ENCODE data around the gene RAB23. TPM values are rescaled to one million over a fixed set of nuclear protein-coding genes. Genes with fewer than 3 reads are reported as not detected.

Gene RAB23
- polyA plus RNA-seq, 3 donors: 0.16 to 0.46 (median 0.25) TPM

GRCh38 chr6:57138026-57138425, 84.1 kb downstream of the RAB23 start:
- TF ChIP-seq CTCF (IDR thresholded peaks at IDR 0.05): no peak
- H3K27ac Mint-ChIP-seq: no peak overlapping the region
- Histone ChIP-seq H3K9ac (ENCODE audit: insufficient read depth, low read length, poor library complexity, severe bottlenecking) (no peak overlapping the region), H3K27me3 (ENCODE audit: control insufficient read depth in 2 of 2, insufficient read depth in 2 of 2, low read length in 2 of 2) (no peaks in the 10 kb centered on the region), H3K27ac (ENCODE audit: low read depth in 1 of 2, low read length in 2 of 2) (no peak overlapping the region), H3K79me2 (ENCODE audit: insufficient read depth, low read length) (no peaks in the 10 kb centered on the region), H3K4me3 (replicated peaks in 1 of 3; ENCODE audit: low read depth in 2 of 3, low read length in 3 of 3) (no peak overlapping the region), H3K4me1 (ENCODE audit: control insufficient read depth in 1 of 2, insufficient read depth in 2 of 2, low read length in 2 of 2) (no peaks in the 10 kb centered on the region), H4K20me1 (ENCODE audit: insufficient read depth, low read length) (no peaks in the 10 kb centered on the region), H3K4me2 (replicated peaks; ENCODE audit: extremely low read depth, low read length, poor library complexity, severe bottlenecking) (no peak overlapping the region), H3K36me3 (replicated peaks in 1 of 2; ENCODE audit: control insufficient read depth in 1 of 2, insufficient read depth in 2 of 2, low read length in 2 of 2) (peaks cover 48 to 84% of the 10 kb centered on the region in 2 donors), H3K9me3 (replicated peaks in 1 of 2; ENCODE audit: control insufficient read depth in 1 of 2, insufficient read depth in 1 of 2, low read length in 2 of 2) (no peaks in the 10 kb centered on the region), H2AFZ (ENCODE audit: insufficient read depth, low read depth, low read length, poor library complexity, severe bottlenecking) (no peak overlapping the region)
- peaks cover 61 to 67% of the 10 kb centered on the region in 2 donors for H3K36me3 Mint-ChIP-seq
- H3K4me1 Mint-ChIP-seq: no peaks in the 10 kb centered on the region
- H3K9me3 Mint-ChIP-seq: peaks cover 0 to 3% (median 0%) of the 10 kb centered on the region in 7 donors
- WGBS (ENCODE audit: insufficient coverage): 100% methylated on average over 4 of the region's 11 CpGs
- intact Hi-C loops (cut with micrococcal nuclease): no loop called here
- peaks cover 0 to 2% (median 2%) of the 10 kb centered on the region in 3 donors for H3K27me3 Mint-ChIP-seq (ENCODE audit: low read depth in 3 of 3)
- DNase-seq: no peak
- H3K4me3 Mint-ChIP-seq: no peak overlapping the region

DNA sequence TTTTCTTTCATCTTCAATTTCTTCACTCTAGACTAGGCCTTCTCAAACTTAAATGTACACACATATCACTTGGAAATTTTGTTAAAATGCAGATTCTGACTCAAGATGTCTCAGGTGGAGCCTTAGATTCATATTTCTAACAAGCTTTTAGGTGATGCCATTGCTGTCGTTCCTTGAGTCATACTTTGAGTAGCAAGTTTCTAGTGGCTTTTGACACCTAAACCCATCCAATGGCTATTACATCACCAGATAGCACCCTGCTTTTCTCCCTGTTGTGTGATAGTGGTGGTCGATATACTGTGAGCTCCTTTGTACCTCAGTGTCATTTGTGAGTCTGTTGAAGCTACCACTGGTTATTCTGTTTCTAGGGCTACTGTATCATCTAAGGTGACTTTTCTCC, 84.8 kb downstream of the RAB23 start:
- Histone ChIP-seq H3K27me3 (ENCODE audit: control insufficient read depth in 2 of 2, insufficient read depth in 2 of 2, low read length in 2 of 2) (no peaks in the 10 kb centered on the region), H3K36me3 (replicated peaks in 1 of 2; ENCODE audit: control insufficient read depth in 1 of 2, insufficient read depth in 2 of 2, low read length in 2 of 2) (peaks cover 50 to 84% of the 10 kb centered on the region in 2 donors), H3K4me3 (replicated peaks in 1 of 3; ENCODE audit: low read depth in 2 of 3, low read length in 3 of 3) (no peak overlapping the region), H3K4me1 (ENCODE audit: control insufficient read depth in 1 of 2, insufficient read depth in 2 of 2, low read length in 2 of 2) (no peaks in the 10 kb centered on the region), H2AFZ (ENCODE audit: insufficient read depth, low read depth, low read length, poor library complexity, severe bottlenecking) (no peak overlapping the region), H3K9ac (ENCODE audit: insufficient read depth, low read length, poor library complexity, severe bottlenecking) (no peak overlapping the region), H3K79me2 (ENCODE audit: insufficient read depth, low read length) (no peaks in the 10 kb centered on the region), H3K9me3 (replicated peaks in 1 of 2; ENCODE audit: control insufficient read depth in 1 of 2, insufficient read depth in 1 of 2, low read length in 2 of 2) (no peaks in the 10 kb centered on the region), H4K20me1 (ENCODE audit: insufficient read depth, low read length) (no peaks in the 10 kb centered on the region), H3K4me2 (replicated peaks; ENCODE audit: extremely low read depth, low read length, poor library complexity, severe bottlenecking) (no peak overlapping the region), H3K27ac (ENCODE audit: low read depth in 1 of 2, low read length in 2 of 2) (no peak overlapping the region)
- no CpG with 5 or more reads among the region's 2 CpGs for WGBS (ENCODE audit: insufficient coverage)
- peaks cover 57 to 62% of the 10 kb centered on the region in 2 donors for H3K36me3 Mint-ChIP-seq
- H3K27ac Mint-ChIP-seq: no peak overlapping the region
- DNase-seq: no peak
- H3K4me1 Mint-ChIP-seq: no peaks in the 10 kb centered on the region
- no peak for TF ChIP-seq CTCF (IDR thresholded peaks at IDR 0.05)
- intact Hi-C loops (cut with micrococcal nuclease): no loop called here
- H3K27me3 Mint-ChIP-seq (ENCODE audit: low read depth in 3 of 3): peaks cover 0 to 2% (median 2%) of the 10 kb centered on the region in 3 donors
- H3K4me3 Mint-ChIP-seq: no peak overlapping the region
- H3K9me3 Mint-ChIP-seq: peaks cover 0 to 3% (median 0%) of the 10 kb centered on the region in 7 donors

Other genes starting within 250 kb of the RAB23 start
- 1 to 10 TPM; 1.1 to 5.0 (median 4.4) TPM for gene KIAA1586, start 175.6 kb downstream of the RAB23 start, polyA plus RNA-seq
- 10 to 100 TPM in 2 of 3 donors, 1 to 10 TPM in 1; 7.9 to 22.0 (median 19.1) TPM for gene ZNF451, start 132.1 kb downstream of the RAB23 start, polyA plus RNA-seq
- gene BAG2, start 50.0 kb downstream of the RAB23 start, polyA plus RNA-seq: under 1 TPM; 0.09 to 0.21 (median 0.20) TPM
- gene PRIM2, start 95.3 kb upstream of the RAB23 start, polyA plus RNA-seq: 1 to 10 TPM; 2.8 to 5.1 (median 4.2) TPM

All from CD14-positive monocyte (primary cell).